ENCODE measurements around the gene ATF7IP2. TPM values are rescaled to one million over a fixed set of nuclear protein-coding genes. Genes with fewer than 3 reads are reported as not detected.

The ATF7IP2 gene
- total and polyA plus RNA-seq, 4 donors: 4.9 to 21.2 (median 12.5) TPM

DNA sequence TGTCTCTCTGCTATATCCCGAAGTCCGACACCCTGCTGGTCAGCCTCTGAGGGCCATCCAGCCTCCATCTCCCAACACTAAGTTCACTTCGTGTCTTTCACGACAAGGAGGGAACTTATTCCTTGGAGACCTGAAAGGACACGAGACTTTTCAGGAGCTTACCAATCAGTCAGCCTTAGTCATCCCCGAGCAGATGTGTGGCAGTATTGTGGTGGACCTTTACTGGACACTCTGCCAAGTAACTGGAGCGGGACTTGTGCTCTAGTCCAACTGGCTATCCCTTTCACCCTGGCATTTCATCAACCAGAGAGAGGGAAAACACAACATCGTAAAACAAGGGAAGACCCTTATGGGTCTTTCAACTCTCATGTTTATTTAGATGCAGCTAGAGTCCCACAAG is 107.4 kb downstream of the ATF7IP2 start:
- no peaks in the 10 kb centered on the region for H3K4me1 ChIP-seq (ENCODE audit: control insufficient read depth in 1 of 2, insufficient read depth in 2 of 2, low read length in 2 of 2)
- H3K9me3 ChIP-seq (ENCODE audit: control insufficient read depth, low read length): no peaks in the 10 kb centered on the region
- intact Hi-C loops (cut with DNase I): no loop called here
- no peak overlapping the region for H3K4me3 ChIP-seq (ENCODE audit: low read length in 2 of 2)
- no peaks in the 10 kb centered on the region for H3K36me3 ChIP-seq (ENCODE audit: control insufficient read depth in 1 of 2, insufficient read depth in 2 of 2, low read length in 1 of 2)
- H3K27ac ChIP-seq (ENCODE audit: low read depth in 1 of 2, low read length in 2 of 2): no peak overlapping the region
- WGBS, 2 donors: 75 to 90% methylated on average over 8 of the region's 8 CpGs
- no peaks in the 10 kb centered on the region for H3K27me3 ChIP-seq (ENCODE audit: control insufficient read depth in 1 of 2, insufficient read depth in 2 of 2, low read length in 1 of 2)
- no peak for DNase-seq
- no peak for ATAC-seq (ENCODE audit: low FRiP score)

DNA sequence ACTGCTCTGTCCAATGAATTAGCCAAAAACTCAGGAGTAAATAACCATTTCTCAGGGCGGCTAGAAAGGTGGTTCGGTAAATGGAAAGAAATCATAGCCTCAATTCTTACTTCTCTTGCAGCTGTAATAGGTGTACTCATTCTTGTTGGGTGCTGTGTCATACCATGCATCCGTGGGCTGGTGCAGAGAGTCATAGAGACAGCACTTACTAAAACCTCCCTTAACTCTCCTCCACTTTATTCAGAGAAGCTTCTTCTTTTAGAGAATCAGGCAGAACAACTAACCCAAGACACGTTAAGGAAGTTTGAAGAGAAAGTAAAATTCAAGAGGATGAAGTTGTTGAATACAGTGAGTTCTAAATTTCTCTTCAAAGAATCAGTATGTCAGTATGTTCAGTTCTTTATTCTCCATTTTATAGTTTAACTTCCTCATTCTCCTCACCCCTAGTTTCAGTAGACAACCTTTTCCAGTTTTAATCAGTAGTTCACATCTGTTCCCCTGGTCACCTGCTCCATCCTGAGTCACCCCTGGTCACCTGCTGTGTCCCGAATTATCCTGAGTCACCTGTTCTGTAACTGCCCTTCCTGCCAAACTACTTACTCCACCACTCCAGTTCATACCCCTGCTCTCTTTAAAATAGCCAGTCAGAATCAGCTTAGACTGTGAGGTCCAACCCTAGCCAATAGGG is 108.6 kb downstream of the ATF7IP2 start:
- no peak overlapping the region for H3K27ac ChIP-seq (ENCODE audit: low read depth in 1 of 2, low read length in 2 of 2)
- H3K4me3 ChIP-seq (ENCODE audit: low read length in 2 of 2): no peak overlapping the region
- no peaks in the 10 kb centered on the region for H3K27me3 ChIP-seq (ENCODE audit: control insufficient read depth in 1 of 2, insufficient read depth in 2 of 2, low read length in 1 of 2)
- no peaks in the 10 kb centered on the region for H3K36me3 ChIP-seq (ENCODE audit: control insufficient read depth in 1 of 2, insufficient read depth in 2 of 2, low read length in 1 of 2)
- H3K4me1 ChIP-seq (ENCODE audit: control insufficient read depth in 1 of 2, insufficient read depth in 2 of 2, low read length in 2 of 2): no peaks in the 10 kb centered on the region
- H3K9me3 ChIP-seq (ENCODE audit: control insufficient read depth, low read length): no peaks in the 10 kb centered on the region
- intact Hi-C loops (cut with DNase I): no loop called here
- WGBS, 2 donors: 77 to 82% methylated on average over 5 of the region's 5 CpGs
- DNase-seq (no peak), ATAC-seq (ENCODE audit: low FRiP score) (no peak)

DNA sequence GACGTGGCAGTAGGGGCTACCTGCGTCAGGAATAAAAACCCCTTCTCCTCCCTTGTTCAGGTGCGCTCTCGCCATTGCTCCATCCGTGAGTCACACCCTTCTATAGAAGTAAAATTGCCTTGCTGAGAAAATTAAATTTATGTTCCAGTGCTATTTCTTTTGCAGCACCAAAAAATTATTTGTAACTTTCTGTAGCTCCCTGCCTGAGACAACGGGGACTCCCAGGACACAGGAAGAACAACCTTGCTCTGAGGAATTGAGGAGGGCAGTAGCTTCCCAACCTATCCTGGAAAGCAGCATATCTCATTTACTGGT is 109.1 kb downstream of the ATF7IP2 start:
- ATAC-seq (ENCODE audit: low FRiP score): no peak
- WGBS, 2 donors: 94 to 96% methylated on average over 6 of the region's 6 CpGs
- no peak overlapping the region for H3K4me3 ChIP-seq (ENCODE audit: low read length in 2 of 2)

DNA sequence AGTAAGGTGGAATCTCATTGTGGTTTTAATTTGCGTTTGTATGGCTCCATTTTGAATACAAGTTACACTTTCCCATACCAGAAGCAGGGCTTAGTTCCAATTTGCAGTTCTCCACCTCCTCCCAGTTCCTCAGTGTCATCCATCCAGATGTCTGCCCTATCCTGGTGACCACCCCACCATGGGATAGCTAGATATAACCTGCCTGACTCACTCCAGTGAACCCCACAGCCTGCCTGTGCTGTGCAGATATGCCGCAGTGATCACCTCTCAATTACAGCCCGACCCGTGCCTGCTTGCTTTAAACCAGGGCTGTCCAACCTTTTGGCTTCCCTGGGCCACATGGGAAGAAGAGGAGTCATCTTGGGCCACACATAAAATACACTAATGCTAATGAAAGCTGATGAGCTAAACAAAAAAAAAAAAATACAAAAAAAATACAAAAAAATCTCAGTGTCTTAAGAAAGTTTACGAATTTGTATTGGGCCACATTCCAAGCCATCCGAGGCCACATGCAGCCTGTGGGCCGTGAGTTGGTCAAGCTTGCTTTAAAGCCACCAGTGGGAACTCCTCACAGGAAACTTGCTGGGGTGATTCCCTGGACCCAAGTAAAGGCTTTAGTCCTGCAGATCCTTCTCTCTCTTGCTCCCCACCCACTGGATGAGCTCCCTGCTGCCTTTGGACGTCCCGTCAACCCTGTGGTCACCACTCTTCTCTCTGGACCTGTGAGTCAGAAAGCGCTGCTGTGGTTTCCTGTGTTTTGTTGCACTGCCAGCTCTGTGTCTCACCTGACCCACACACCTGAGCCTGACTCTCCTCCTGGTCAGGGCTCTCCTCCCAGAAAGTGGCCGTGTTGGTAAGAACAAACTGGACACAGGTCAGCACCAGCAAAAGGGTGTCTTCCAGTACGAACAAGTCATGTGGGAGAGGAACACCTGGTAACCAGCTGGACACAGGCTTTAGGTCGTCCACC is 111.6 kb downstream of the ATF7IP2 start:
- 93% methylated on average over 13 of the region's 13 CpGs for WGBS, 2 donors
- Histone ChIP-seq H3K36me3 (ENCODE audit: control insufficient read depth in 1 of 2, insufficient read depth in 2 of 2, low read length in 1 of 2) (no peaks in the 10 kb centered on the region), H3K4me3 (ENCODE audit: low read length in 2 of 2) (no peak overlapping the region), H3K4me1 (ENCODE audit: control insufficient read depth in 1 of 2, insufficient read depth in 2 of 2, low read length in 2 of 2) (no peaks in the 10 kb centered on the region), H3K27ac (ENCODE audit: low read depth in 1 of 2, low read length in 2 of 2) (no peak overlapping the region), H3K27me3 (ENCODE audit: control insufficient read depth in 1 of 2, insufficient read depth in 2 of 2, low read length in 1 of 2) (no peaks in the 10 kb centered on the region), H3K9me3 (ENCODE audit: control insufficient read depth, low read length) (no peaks in the 10 kb centered on the region)
- ATAC-seq (ENCODE audit: low FRiP score) (no peak), DNase-seq (no peak)
- intact Hi-C loops (cut with DNase I): no loop called here

More for the DNA sequence above, 109.1 kb downstream of the ATF7IP2 start:
- Histone ChIP-seq H3K4me1 (ENCODE audit: control insufficient read depth in 1 of 2, insufficient read depth in 2 of 2, low read length in 2 of 2) (no peaks in the 10 kb centered on the region), H3K9me3 (ENCODE audit: control insufficient read depth, low read length) (no peaks in the 10 kb centered on the region), H3K27me3 (ENCODE audit: control insufficient read depth in 1 of 2, insufficient read depth in 2 of 2, low read length in 1 of 2) (no peaks in the 10 kb centered on the region), H3K27ac (ENCODE audit: low read depth in 1 of 2, low read length in 2 of 2) (no peak overlapping the region), H3K36me3 (ENCODE audit: control insufficient read depth in 1 of 2, insufficient read depth in 2 of 2, low read length in 1 of 2) (no peaks in the 10 kb centered on the region)
- DNase-seq: no peak
- intact Hi-C loops (cut with DNase I): no loop called here

DNA sequence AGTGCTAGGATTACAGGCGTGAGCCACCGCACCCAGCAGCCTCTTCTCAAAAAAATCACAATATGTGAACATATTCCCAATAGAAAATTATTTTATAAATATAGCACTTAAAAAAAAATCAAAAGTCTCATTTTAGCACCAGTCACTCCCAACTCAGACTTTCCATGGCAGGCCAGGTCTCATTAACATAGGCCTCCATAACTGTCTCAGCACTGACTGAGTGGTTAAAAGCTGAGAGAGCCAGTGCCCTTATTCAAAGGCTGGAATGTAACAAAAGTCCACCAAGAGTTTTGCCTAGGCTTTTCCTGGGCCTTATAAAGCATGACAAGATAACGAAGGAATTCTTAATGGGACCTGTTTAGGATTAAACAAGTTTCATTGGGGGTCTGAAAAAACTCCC is 114.7 kb downstream of the ATF7IP2 start:
- H3K27ac ChIP-seq (ENCODE audit: low read depth in 1 of 2, low read length in 2 of 2): no peak overlapping the region
- DNase-seq: no peak
- 96 to 99% methylated on average over 3 of the region's 3 CpGs for WGBS, 2 donors
- H3K27me3 ChIP-seq (ENCODE audit: control insufficient read depth in 1 of 2, insufficient read depth in 2 of 2, low read length in 1 of 2): no peaks in the 10 kb centered on the region
- H3K9me3 ChIP-seq (ENCODE audit: control insufficient read depth, low read length): no peaks in the 10 kb centered on the region
- H3K36me3 ChIP-seq (ENCODE audit: control insufficient read depth in 1 of 2, insufficient read depth in 2 of 2, low read length in 1 of 2): no peaks in the 10 kb centered on the region
- no peak for ATAC-seq (ENCODE audit: low FRiP score)
- H3K4me3 ChIP-seq (ENCODE audit: low read length in 2 of 2): no peak overlapping the region
- no peaks in the 10 kb centered on the region for H3K4me1 ChIP-seq (ENCODE audit: control insufficient read depth in 1 of 2, insufficient read depth in 2 of 2, low read length in 2 of 2)
- intact Hi-C loops (cut with DNase I): loop anchor here in 1 of 2 donors (10.0 kb wide), 1 partner anchor 1936 kb away; no protein-coding TSS in a partner anchor

DNA sequence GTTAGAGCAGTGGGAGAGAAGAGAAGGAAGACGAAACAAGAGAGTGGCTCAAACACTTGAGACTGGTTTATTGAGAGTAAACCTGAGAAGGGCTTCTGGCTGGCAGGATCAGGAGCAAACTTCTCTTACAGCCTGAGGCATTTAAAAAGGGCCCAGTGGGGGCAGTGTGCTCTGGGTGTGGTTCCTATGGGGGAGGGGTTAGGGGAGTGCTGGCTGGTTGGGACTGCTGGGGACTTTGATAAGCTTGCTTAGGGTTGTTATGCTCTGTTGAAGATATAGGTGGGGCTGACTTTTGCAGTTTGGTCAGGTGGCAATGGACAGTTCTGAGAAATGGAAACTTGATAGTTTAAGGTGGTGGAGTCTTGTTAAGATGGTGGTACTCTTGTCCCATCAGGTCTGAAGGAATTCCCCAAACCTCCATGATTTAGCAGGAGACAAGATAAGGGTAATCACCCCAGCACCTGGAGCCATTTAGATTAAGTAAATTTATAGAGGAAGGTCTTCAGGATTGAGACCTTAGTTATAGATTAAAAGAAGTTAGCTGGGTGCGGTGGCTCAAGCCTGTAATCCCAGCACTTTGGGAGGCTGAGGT is 115.3 kb downstream of the ATF7IP2 start:
- no peak for DNase-seq
- WGBS, 2 donors: 66 to 97% methylated on average over 2 of the region's 2 CpGs
- no peaks in the 10 kb centered on the region for H3K36me3 ChIP-seq (ENCODE audit: control insufficient read depth in 1 of 2, insufficient read depth in 2 of 2, low read length in 1 of 2)
- intact Hi-C loops (cut with DNase I): loop anchor here in 1 of 2 donors (10.0 kb wide), 1 partner anchor 1936 kb away; no protein-coding TSS in a partner anchor
- no peaks in the 10 kb centered on the region for H3K27me3 ChIP-seq (ENCODE audit: control insufficient read depth in 1 of 2, insufficient read depth in 2 of 2, low read length in 1 of 2)
- no peaks in the 10 kb centered on the region for H3K9me3 ChIP-seq (ENCODE audit: control insufficient read depth, low read length)
- no peak overlapping the region for H3K4me3 ChIP-seq (ENCODE audit: low read length in 2 of 2)
- no peaks in the 10 kb centered on the region for H3K4me1 ChIP-seq (ENCODE audit: control insufficient read depth in 1 of 2, insufficient read depth in 2 of 2, low read length in 2 of 2)
- no peak for ATAC-seq (ENCODE audit: low FRiP score)
- H3K27ac ChIP-seq (ENCODE audit: low read depth in 1 of 2, low read length in 2 of 2): no peak overlapping the region

DNA sequence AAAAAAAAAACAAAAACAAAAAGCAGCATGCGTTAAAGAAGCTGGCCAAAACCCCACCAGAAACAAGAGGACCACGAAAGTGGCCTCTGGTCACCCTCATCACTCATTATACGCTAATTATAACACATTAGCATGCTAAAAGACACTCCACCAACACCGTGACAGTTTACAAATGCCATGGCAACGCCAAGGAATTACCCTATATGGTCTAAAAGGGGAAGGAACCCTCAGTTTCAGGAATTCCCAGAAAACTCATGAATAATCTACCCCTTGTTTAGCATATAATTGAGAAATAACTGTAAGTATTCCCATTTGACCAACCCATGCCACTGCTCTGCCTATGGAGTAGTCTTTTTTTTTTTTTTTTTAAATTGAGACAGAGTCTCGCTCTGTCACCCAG is 116.9 kb downstream of the ATF7IP2 start:
- 90 to 91% methylated on average over 6 of the region's 6 CpGs for WGBS, 2 donors

DNA sequence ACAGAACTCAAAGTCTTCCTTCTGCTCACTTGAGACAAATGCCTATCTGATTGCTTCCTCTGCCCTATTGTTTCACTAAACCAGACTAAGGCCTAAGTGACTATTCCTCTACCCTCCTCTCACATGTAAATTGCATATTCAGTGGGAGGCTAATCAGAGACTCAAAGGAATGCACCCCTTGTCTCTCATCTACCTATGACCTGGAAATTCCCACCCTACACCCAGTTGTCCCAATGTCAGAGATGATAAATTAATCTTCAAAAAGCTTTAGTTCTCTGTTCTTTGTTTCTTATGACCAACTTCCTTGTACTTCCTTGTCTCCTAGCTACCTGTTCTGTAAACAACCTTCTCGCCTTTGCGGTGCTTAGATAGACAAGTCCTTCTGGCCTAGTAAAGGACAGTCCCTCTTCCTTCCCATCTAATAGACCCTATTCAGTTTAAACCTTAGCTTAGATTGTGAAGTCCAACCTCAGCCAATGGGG is 118.6 kb downstream of the ATF7IP2 start:
- WGBS, 2 donors: 94 to 95% methylated on average over 2 of the region's 2 CpGs
- Histone ChIP-seq H3K4me1 (ENCODE audit: control insufficient read depth in 1 of 2, insufficient read depth in 2 of 2, low read length in 2 of 2) (no peaks in the 10 kb centered on the region), H3K27me3 (ENCODE audit: control insufficient read depth in 1 of 2, insufficient read depth in 2 of 2, low read length in 1 of 2) (no peaks in the 10 kb centered on the region), H3K27ac (ENCODE audit: low read depth in 1 of 2, low read length in 2 of 2) (no peak overlapping the region), H3K9me3 (ENCODE audit: control insufficient read depth, low read length) (no peaks in the 10 kb centered on the region), H3K4me3 (ENCODE audit: low read length in 2 of 2) (no peak overlapping the region), H3K36me3 (ENCODE audit: control insufficient read depth in 1 of 2, insufficient read depth in 2 of 2, low read length in 1 of 2) (no peaks in the 10 kb centered on the region)
- intact Hi-C loops (cut with DNase I): loop anchor here in 1 of 2 donors (10.0 kb wide), 1 partner anchor 1940 kb away; no protein-coding TSS in a partner anchor
- DNase-seq (no peak), ATAC-seq (ENCODE audit: low FRiP score) (no peak)

More for the DNA sequence above, 116.9 kb downstream of the ATF7IP2 start:
- no peaks in the 10 kb centered on the region for H3K27me3 ChIP-seq (ENCODE audit: control insufficient read depth in 1 of 2, insufficient read depth in 2 of 2, low read length in 1 of 2)
- H3K27ac ChIP-seq (ENCODE audit: low read depth in 1 of 2, low read length in 2 of 2): no peak overlapping the region
- DNase-seq (no peak), ATAC-seq (ENCODE audit: low FRiP score) (no peak)
- intact Hi-C loops (cut with DNase I): loop anchor here in 1 of 2 donors (10.0 kb wide), 1 partner anchor 1938 kb away; no protein-coding TSS in a partner anchor
- H3K36me3 ChIP-seq (ENCODE audit: control insufficient read depth in 1 of 2, insufficient read depth in 2 of 2, low read length in 1 of 2): no peaks in the 10 kb centered on the region
- H3K9me3 ChIP-seq (ENCODE audit: control insufficient read depth, low read length): no peaks in the 10 kb centered on the region
- H3K4me3 ChIP-seq (ENCODE audit: low read length in 2 of 2): no peak overlapping the region
- no peaks in the 10 kb centered on the region for H3K4me1 ChIP-seq (ENCODE audit: control insufficient read depth in 1 of 2, insufficient read depth in 2 of 2, low read length in 2 of 2)

Data from aorta (tissue), 5 donors.